Colonic mucosa (tissue), 4 donors: ENCODE measurements around the gene ADAMTS16. TPM values are rescaled to one million over a fixed set of nuclear protein-coding genes. Genes with fewer than 3 reads are reported as not detected.

Experiments
- DNase-seq: peaks from one replicate; pipeline ENCODE4 v3.0.0-alpha.2; 2020
- H3K27ac ChIP-seq: fragments of 200-600 bp; one replicate; pipeline ENCODE4 v1.8.0; 2021
- H3K27me3 ChIP-seq: fragments of 200-600 bp; one replicate; pipeline ENCODE4 v1.8.0; 2021
- H3K36me3 ChIP-seq: fragments of 200-600 bp; one replicate; pipeline ENCODE4 v1.8.0; 2021
- H3K4me1 ChIP-seq: fragments of 200-600 bp; one replicate; pipeline ENCODE4 v1.8.0; 2021; ENCODE audit warnings: mild to moderate bottlenecking
- H3K4me3 ChIP-seq: fragments of 200-600 bp; one replicate; pipeline ENCODE4 v1.8.0; 2021
- H3K9ac ChIP-seq, 2 donors: one replicate each; pipeline ENCODE4 v1.7.0; 2013; ENCODE audit warnings: control low read depth in 2 of 2, low read depth in 2 of 2, low read length in 2 of 2
- H3K9me3 ChIP-seq: fragments of 200-600 bp; one replicate; pipeline ENCODE4 v1.8.0; 2021
- CTCF ChIP-seq: fragments of 200-600 bp; IDR thresholded peaks from one replicate; pipeline ENCODE4 v1.8.0; 2022; ENCODE audit warnings: antibody characterized with exemption, mild to moderate bottlenecking
- intact Hi-C: fragments of 100-400 bp; cut with DNase I; formaldehyde crosslinking; loops from one replicate; pipeline ENCODE4 v1.14.1; 2022
- total RNA-seq, 2 donors: library from RNA; stranded (reverse); fragmentation: NEBNext Ultra II Directional in 1 of 2; extraction: Animal tissue kit (Norgen Biotek cat#: 25700) in 1 of 2; gene quantifications; one replicate each; pipeline ENCODE4 v1.2.1, GENCODE V29; 2021
- donor health status: healthy.
- donor health status: DM: no; HTN: no; CAD: no.
- donor health status: DM: no; HTN: no; CAD: no.

Gene ADAMTS16
- total RNA-seq, 2 donors from 2014 or later, result 0.16 TPM; not detected in 1

DNA sequence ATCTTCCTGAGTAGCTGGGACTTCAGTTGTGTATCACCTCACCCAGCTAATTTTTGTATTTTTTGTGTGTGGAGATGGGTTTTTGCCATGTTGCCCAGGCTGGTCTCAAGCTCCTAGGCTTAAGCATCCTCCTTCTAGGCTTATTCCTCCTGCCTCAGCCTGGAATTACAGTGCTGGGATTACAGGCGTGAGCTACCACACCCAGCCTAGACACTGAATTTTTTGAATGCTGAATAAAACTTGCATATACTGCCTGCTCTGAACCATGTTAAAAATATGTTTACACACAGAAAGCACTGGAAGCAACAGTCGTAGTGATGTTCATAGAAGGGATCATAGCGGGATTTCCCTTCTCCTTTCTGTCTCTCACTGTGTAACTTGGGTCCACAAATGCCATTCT lies 161.0 kb downstream of the ADAMTS16 start:
- no peak for DNase-seq
- H3K4me1 ChIP-seq, result no peaks in the 10 kb centered on the region
- H3K9ac ChIP-seq, result no peak overlapping the region
- H3K36me3 ChIP-seq, result no peaks in the 10 kb centered on the region
- no peaks in the 10 kb centered on the region for H3K9me3 ChIP-seq
- no peaks in the 10 kb centered on the region for H3K27me3 ChIP-seq
- no peak for TF ChIP-seq CTCF
- H3K27ac ChIP-seq, result no peak overlapping the region
- no peak overlapping the region for H3K4me3 ChIP-seq
- intact Hi-C loops, result no loop called here

DNA sequence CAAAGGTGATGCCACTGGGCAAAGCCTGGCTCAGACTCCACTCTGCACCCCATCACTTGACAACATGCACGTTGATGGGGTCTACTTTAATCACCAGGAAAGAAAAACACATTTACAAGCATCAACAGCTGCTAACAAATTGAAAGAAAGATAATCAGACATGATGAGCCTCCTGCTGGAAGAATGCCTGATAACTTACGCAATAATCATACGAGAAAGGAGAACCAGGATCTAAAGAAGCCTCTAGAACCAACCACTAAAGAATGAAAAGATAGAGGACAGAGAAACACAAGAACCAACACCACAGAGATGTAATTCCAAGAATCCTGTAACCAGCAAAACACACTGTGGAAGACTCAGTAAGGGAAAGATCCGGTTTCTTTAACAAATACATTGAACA lies 162.1 kb downstream of the ADAMTS16 start:
- Histone ChIP-seq H3K4me1 (no peaks in the 10 kb centered on the region), H3K36me3 (no peaks in the 10 kb centered on the region), H3K9me3 (no peaks in the 10 kb centered on the region), H3K27ac (no peak overlapping the region), H3K4me3 (no peak overlapping the region), H3K27me3 (no peaks in the 10 kb centered on the region), H3K9ac (no peak overlapping the region)
- TF ChIP-seq CTCF, result no peak
- intact Hi-C loops, result no loop called here
- no peak for DNase-seq

DNA sequence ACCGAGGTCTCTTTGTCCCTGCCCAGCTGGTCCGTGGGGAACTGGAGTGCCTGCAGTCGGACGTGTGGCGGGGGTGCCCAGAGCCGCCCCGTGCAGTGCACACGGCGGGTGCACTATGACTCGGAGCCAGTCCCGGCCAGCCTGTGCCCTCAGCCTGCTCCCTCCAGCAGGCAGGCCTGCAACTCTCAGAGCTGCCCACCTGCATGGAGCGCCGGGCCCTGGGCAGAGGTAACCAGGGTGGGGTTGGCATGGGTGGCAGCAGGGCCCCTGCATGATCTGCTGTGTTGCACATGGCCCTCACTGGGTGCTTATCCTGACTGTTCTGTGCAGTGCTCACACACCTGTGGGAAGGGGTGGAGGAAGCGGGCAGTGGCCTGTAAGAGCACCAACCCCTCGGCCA lies 163.1 kb downstream of the ADAMTS16 start:
- Histone ChIP-seq H3K9ac (no peak overlapping the region), H3K27ac (no peak overlapping the region), H3K4me1 (no peaks in the 10 kb centered on the region), H3K4me3 (no peak overlapping the region), H3K9me3 (no peaks in the 10 kb centered on the region), H3K36me3 (no peaks in the 10 kb centered on the region), H3K27me3 (no peaks in the 10 kb centered on the region)
- no peak for TF ChIP-seq CTCF
- DNase-seq, result no peak
- intact Hi-C loops, result no loop called here

DNA sequence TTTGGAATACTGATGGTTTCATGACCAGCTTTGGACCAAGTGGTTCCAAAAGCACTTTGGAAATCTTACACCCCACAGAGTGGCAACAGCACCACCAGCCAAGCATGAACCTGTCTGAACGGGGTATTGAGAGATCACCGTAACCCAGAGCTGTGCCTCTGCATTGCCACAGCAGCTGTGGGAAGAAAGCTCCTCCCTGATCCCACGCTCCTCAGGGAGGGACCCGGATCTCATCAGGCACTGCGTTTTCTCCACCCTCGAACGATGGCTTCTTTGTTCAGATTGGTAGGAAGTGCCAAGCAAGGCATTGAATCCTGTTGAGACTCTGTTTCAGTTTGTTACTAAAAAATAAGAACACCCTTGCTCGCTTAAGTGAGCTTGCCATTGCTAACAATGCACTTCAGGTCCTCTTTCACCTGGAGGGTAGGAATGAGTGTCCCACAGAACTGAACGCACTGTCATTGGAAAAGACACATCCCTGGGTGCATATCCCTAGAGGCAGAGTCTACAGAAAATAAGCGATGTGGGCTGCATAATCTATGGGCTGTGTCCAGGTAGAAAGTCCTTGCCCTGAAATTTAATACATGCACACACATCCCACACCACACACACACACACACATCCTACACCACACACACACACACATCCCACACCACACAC lies 164.4 kb downstream of the ADAMTS16 start:
- Histone ChIP-seq H3K27me3 (no peaks in the 10 kb centered on the region), H3K27ac (no peak overlapping the region), H3K4me3 (no peak overlapping the region), H3K4me1 (no peaks in the 10 kb centered on the region), H3K9ac (no peak overlapping the region), H3K9me3 (no peaks in the 10 kb centered on the region), H3K36me3 (no peaks in the 10 kb centered on the region)
- no peak for DNase-seq
- TF ChIP-seq CTCF, result no peak
- intact Hi-C loops, result no loop called here

- no peak for TF ChIP-seq CTCF
- intact Hi-C loops, result no loop called here
- no peak overlapping the region for H3K9ac ChIP-seq
Observed at GRCh38 chr5:5306696-5307095, 166.6 kb downstream of the ADAMTS16 start.

More at GRCh38 chr5:5306696-5307095, 166.6 kb downstream of the ADAMTS16 start:
- no peaks in the 10 kb centered on the region for H3K9me3 ChIP-seq
- no peak overlapping the region for H3K4me3 ChIP-seq
- DNase-seq, result no peak
- H3K36me3 ChIP-seq, result no peaks in the 10 kb centered on the region
- no peak overlapping the region for H3K27ac ChIP-seq
- H3K27me3 ChIP-seq, result no peaks in the 10 kb centered on the region
- no peaks in the 10 kb centered on the region for H3K4me1 ChIP-seq
